Esophagus squamous epithelium (tissue), 4 donors: ENCODE results near the gene CORO2A.

Source experiments
- CTCF ChIP-seq, 6 experiments: fragments of 450-650 bp in 4 of 6; fragments of 200-600 bp in 2 of 6; sonication (generic) in 2 of 6; IDR thresholded peaks; one replicate each; pipeline ENCODE4 v1.5.1; 2016 to 2019; ENCODE audit warnings: antibody characterized with exemption in 6 of 6, mild to moderate bottlenecking in 4 of 6, moderate library complexity in 4 of 6
- POLR2A ChIP-seq, 4 donors: fragments of 450-650 bp; IDR thresholded peaks; one replicate each; pipeline ENCODE4 v1.6.1; 2017; ENCODE audit warnings: antibody characterized with exemption in 4 of 4, mild to moderate bottlenecking in 4 of 4, moderate library complexity in 3 of 4

- no peak for TF ChIP-seq CTCF (IDR thresholded peaks at IDR 0.05)
- TF ChIP-seq POLR2A (IDR thresholded peaks at IDR 0.05), result no peak
Measured at GRCh38 chr9:98240475-98240874, 48.0 kb upstream of the CORO2A start.
